HL-60/S4 treated with retinoic acid at 250 ng/mL for 4 days and 3 days (cell line): ENCODE data around the gene TMCC1.
"Not testable (repeated sequence)": the region's sequence is repeated elsewhere in the genome, so short reads cannot be mapped to it uniquely, and the experiment has no call there.

Experiments used
- in situ Hi-C: fragments of 300-500 bp; cut with MboI; formaldehyde crosslinking; loops from 2 replicates; pipeline ENCODE4 v1.7.0; 2022; ENCODE audit warnings: low sequenced_read_pairs

Gene TMCC1

GRCh38 chr3:129893581-129894070, at the start of gene TMCC1:
Gene TMCC1, minus strand, starts transcription at chr3:129893711.
- in situ Hi-C loops = no loop called here

- in situ Hi-C loops = loop anchor here (10.0 kb wide), 1 partner anchor 152 kb away; no protein-coding TSS in a partner anchor
Measured at GRCh38 chr3:129943020-129943419, 49.5 kb upstream of the TMCC1 start.

DNA sequence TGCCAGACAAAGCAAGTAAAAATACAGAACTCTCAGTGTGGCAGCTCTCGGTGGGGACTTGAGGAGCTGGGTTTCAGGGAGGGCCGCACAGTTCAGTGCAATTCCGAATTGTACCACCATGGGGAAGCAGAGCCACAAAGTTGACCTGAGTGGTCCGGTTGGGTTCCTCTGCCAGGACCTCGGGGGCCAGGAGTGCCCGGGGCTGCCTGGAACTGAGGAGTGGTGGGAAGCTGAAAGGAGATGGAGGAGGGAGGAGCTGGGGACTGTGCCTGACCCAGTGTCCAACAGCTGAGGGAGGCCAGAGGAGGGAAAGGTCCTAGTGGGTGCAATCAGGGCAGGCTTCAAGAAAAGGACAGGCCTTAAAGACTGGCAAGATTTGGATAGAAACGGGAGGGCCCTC, 48.8 kb upstream of the TMCC1 start:
- in situ Hi-C loops = loop anchor here (10.0 kb wide), 1 partner anchor 153 kb away; no protein-coding TSS in a partner anchor

DNA sequence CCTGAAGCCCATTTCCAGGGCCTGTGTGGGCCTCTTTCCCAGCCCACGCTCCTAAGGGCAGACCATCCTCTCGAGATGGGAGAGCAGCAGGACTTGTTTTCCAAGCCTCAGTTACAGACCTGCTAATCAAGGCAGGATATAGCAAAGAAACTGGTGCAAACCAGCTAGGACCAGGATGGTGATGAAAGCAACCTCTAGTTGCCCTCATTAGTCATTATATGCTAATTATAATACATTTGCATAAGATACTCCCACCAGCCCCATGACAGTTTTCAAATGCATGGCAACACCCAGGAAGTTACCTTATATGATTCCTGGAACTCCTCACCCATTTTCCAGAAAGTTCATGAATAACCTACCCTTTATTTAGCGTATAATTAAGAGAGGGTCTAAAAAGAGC, 46.6 kb upstream of the TMCC1 start:
- in situ Hi-C loops = loop anchor here (10.0 kb wide), 1 partner anchor 155 kb away; no protein-coding TSS in a partner anchor

GRCh38 chr3:129938140-129938930, 44.8 kb upstream of the TMCC1 start:
- in situ Hi-C loops = loop anchor here (10.0 kb wide), 2 partner anchors 304 to 444 kb away; no protein-coding TSS in a partner anchor

DNA sequence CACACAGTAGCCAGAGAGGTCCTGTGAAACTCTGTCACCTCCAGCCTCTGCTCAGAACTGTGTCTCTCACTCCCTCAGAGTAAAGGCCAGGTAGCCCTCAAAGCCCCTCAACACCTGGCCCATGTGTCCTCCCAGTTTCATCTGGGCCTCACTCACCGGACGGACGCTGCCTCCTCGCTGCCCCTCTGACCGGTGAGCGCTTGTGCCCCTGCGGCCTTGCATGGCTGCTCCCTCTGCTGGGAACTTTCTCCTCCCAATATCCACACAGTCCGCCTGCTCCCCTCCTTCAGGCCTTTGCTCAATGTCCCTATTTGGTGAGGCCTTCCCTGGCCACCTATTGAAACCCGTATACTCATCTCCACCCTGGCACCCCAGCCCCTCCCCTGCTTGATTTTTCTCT, 44.2 kb upstream of the TMCC1 start:
- in situ Hi-C loops = loop anchor here (10.0 kb wide), 2 partner anchors 303 to 443 kb away; no protein-coding TSS in a partner anchor

GRCh38 chr3:129936757-129937156, 43.2 kb upstream of the TMCC1 start:
- in situ Hi-C loops = loop anchor here (10.0 kb wide), 2 partner anchors 302 to 442 kb away; no protein-coding TSS in a partner anchor

GRCh38 chr3:129934234-129935123, 41.0 kb upstream of the TMCC1 start:
- in situ Hi-C loops = loop anchor here (10.0 kb wide), 2 partner anchors 300 to 440 kb away; no protein-coding TSS in a partner anchor

DNA sequence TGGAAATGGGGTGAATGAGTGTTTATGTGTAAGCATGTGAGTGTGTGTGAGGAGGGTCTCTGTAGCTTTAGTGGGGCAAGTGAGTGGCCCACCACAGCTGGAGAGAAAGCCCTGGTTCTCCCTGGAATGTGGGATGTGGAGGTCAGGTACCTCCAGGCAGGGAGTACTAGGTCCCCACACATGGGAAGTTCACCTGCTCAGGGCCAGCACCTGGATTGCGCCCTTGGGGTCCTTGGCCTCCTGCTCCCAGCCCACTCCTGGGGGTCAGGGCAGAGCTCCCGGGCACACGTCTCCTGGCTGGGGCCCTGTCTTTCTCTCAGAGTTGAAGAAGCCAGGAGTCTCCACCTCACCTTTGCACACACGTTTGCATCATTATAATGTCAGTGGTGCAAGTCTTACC, 40.0 kb upstream of the TMCC1 start:
- in situ Hi-C loops = loop anchor here (10.0 kb wide), 2 partner anchors 299 to 439 kb away; no protein-coding TSS in a partner anchor

- in situ Hi-C loops = no loop called here
Measured at GRCh38 chr3:129929383-129929782, 35.9 kb upstream of the TMCC1 start.

DNA sequence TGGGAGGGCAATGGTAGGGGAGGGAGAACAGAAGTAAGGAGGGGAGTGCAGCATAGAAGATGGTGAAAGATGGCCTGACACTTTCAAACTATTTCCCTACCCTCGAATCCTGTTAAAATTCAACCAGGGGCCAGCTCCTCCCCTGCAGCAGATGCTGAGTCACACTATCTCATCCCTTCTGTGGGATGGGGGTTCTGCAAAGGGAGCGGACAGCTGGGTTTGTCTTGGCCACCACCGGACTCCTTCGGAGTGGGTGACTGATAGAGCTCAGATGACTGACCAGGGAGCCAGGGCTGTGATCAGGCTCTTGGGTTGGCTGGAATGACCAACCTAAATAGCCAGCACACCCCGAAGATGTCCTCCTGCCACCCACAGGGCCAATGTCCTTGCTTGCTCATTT, 33.6 kb upstream of the TMCC1 start:
- in situ Hi-C loops = no loop called here

- in situ Hi-C loops = no loop called here
Measured at GRCh38 chr3:129919806-129920205, 26.3 kb upstream of the TMCC1 start.

DNA sequence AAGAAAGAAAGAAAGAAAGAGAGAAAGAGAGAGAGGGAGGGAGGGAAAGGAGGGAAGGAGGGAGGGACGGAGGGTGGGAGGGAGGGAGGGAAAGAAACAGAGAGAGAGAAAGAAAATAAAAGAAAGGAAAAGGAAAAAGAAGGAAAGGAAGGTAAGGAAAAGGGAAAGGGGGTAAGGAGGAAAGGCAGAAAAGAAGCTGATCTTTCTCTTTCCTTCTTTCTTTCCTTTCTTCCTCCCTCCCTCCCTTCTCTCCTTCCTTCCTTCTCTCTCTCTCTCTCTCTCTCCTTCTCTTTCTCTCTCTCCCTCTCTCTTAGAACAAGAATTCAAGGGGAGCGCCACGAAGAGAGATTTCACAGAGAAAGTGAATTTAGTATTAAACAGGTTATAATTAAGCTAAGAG, 25.8 kb upstream of the TMCC1 start:
- in situ Hi-C loops = no loop called here

- in situ Hi-C loops = no loop called here
Measured at GRCh38 chr3:129918461-129918860, 24.9 kb upstream of the TMCC1 start.

DNA sequence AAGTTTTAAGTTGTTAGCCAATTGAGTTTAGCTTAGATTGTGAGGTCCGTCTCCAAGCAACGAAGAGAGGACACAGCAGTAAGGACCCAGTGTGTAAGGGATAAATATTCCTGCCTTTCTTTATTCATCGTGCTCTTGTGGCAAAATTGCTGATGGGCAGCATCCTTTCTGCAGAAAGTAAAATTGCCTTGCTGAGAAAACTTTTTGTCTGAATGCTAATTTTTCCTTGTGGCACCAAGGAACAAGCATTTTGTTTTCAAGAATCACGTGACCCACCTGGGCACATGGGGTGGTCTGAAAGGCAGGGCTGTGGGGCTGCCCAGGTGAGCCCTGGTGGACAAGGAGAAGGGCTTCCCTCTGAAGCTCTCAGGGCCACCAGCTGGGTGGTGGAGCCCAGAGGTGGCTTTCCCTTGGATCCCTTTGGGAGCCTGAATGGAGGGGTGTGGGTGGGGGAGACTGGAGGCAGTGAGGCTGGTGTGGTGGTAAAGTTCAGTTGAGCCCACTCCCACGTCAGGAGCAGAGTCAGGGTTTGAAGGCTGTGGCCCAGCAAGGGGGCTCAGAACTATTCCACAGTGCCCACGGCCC, 24.0 kb upstream of the TMCC1 start:
- in situ Hi-C loops = no loop called here

DNA sequence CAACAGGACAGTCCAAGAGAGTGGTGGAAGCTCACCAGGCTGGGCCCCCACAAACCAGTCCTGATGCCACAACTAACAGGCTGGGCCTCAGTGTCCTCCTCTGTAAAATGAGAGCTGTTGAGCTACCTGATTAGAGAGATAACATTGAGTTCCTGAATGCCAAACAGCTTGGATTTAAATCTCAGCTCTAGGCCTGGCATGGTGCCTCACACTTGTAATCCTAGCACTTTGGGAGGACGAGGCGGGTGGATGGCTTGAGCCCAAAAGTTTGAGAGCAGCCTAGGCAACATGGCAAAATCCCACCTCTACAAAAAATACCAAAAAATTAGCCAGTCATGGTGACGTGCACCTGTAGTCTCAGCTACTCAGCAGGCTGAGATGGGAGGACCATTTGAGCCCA, 20.1 kb upstream of the TMCC1 start:
- in situ Hi-C loops = no loop called here

DNA sequence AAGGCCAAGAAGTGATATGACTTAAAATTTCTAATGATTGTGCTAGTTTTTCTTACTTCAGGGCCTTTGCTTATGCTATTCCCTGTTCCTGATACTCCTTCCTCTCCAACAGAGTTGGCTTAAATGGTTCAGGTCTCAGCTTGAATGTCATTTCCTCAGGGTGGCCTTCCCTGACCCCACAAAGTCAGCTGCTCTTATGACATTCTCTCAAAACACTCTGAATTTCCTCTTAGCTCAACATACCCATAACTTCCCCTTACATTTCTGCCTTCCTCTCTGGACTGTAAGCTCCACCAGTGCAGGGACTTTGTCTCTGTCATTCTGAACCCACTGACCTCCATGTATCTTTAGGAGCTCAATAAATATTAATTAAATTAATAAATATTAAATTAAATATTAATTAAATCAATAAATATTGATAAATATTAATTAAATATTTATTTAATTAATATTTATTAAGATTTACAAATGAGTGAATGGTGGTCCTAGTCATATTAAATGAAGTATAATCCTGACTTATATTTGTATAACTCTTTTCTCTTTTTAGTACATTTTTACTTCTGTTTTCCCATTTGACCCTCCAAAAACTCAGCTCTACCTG, 17.9 kb upstream of the TMCC1 start:
- in situ Hi-C loops = no loop called here

GRCh38 chr3:129909235-129909634, 15.7 kb upstream of the TMCC1 start:
- in situ Hi-C loops = not testable (repeated sequence)

DNA sequence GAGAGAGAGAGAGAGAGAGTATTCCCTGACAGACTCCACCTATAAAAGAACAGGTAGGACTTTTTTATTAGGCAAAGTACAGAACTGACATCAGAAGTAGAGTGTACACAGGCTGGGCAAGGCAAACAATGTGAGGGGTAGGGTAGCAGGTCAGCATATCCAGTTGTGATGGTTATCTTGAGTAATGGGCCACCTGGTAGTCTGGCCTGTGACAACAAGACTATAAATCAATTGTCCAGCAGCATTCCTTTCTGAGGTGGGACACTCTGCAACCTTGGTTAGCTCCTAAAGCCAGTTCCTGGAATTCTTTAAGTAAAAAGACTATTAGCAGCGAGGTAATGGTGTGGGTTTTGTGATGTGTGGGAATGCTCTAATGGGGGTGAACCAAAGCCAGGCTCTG, 14.9 kb upstream of the TMCC1 start:
- in situ Hi-C loops = no loop called here

DNA sequence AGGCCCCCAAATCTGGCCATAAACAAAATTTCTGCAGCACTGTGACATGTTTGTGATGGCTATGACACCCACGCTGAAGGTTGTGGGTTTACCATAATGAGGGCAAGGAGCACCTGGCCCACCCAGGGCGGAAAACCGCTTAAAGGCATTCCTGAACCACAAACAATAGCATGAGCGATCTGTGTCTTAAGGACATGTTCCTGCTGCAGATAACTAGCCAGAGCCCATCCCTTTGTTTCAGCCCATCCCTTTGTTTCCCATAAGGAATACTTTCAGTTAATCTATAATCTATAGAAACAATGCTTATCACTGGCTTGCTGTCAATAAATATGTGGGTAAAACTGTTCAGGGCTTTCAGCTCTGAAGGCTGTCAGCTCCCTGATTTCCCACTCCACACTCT, 7.8 kb upstream of the TMCC1 start:
- in situ Hi-C loops = not testable (repeated sequence)
